NCI-H82 treated with DMSO at 0.1 percent for 48 hours (cell line): ENCODE measurements around the gene BRD3OS.

Experiments used
- DNase-seq: peaks from one replicate; lab custom pipeline; 2025; ENCODE audit not compliant: unreplicated experiment; lab: John Stamatoyannopoulos, UW

Gene BRD3OS

DNA sequence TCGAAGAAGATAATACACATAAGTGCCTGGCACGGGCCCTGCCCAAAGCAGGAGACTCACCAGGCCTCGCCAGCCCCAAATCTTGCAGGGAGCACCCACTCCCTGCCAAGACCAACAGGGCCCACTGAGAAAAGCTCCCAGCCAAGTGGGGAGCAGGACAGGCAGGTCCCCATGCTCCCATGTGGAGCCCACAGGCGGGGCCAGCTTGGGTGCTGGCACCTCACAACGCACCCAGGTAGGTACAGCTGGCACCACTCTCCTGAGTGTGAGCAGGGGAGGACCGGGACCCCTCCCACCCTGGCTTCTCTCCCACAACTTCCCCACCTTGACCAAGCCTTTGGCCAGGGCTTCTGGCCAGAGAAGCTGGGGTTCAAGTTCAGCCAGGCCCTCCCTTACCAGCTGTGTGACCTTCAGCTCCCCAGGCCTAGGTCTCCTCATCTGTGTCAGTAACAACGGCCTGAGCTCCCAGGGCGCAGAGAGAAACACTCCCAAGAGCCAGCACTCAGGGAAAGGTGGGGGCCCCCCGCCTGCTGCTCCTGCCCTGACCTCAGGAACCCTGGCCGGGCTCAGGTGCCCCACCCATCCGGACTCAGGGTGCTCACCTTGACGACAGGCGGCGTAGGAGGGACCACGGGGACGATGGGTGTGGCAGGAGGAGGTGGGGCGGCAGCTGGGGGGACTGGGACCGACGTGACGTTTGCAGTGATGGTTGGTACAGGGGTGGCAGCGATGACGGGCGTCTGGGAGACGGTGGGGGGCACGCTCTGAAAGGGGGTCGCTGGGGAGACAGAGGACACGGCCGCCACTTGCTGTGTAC, 24.7 kb downstream of the BRD3OS start:
- no peak for DNase-seq

DNA sequence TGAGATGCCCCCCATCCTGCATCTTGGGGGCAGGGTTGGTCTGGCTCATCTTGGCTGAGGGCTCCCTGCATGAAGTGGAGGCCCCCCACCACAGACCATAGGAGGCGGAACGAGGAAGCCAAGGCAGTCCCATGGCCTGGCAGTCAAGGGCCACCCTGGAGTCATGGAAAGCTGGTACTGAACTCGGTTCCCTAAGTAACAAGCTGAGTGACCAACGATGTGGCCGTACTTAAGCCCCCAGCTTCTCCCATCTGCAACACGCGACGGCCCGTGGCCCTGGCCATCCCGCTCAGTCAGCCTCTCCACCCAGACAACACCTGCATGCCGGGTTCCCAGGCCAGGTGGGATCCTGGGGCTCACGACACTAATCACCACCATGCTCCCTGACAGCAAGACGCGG, 25.4 kb downstream of the BRD3OS start:
- DNase-seq = no peak

DNA sequence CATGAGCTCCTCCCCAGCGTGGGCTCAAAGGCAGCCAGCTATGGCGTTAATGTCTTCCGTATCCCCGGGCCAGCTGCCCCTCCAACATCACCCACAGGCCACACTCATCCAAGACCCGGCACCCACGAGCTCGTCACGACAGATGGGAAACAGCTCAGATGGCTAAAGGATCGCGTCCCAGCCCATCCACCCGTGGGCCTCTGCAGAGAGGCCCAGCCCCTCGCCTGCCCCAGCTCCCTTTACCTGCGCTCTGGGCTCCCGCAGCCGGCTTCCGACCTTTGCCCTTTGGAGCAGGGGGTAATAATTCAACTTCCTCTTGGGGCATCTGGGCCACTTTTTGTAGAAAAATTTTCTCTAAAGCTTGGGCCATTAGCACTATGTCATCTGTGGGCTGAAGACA, 26.0 kb downstream of the BRD3OS start:
- DNase-seq = no peak

DNA sequence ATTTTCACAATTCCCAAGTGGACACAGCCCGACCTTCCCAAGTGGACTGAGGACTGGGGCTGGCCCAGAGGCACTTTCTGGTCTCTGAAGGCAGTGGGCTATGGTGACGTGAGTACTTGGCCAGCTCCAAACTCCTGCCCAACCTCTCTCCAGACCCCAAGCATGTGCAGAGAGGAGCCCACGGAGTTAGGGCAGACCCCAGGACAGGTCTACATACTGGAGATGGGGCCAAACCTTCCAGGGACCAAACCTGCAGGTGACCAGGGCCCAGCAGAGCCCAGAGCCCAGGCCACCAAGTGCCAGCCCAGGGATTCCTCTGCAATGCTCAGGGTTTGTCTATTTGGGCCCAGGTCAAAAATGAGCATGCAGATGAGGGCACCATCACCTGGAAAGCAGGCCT, 27.2 kb downstream of the BRD3OS start:
- no peak for DNase-seq

DNA sequence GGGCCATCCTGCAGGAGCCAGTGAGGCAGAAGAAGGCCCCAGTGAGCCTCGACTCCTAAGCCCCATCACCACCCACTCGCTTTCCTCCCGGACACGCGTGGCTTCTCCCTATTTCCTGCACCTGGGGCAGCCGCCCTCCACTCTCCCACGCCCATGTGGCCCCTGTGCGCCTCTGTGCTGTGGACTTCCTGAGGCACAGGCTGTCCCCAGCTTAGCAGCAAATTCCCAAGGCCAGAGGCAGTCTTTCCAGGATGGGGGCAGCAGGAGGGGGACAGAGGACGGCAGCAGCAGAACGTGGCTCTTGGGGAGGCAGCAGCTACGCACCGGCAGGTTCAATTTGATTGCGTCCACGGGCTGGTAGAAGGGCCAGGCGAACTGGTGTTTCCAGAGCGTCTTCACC, 27.7 kb downstream of the BRD3OS start:
- DNase-seq = no peak

DNA sequence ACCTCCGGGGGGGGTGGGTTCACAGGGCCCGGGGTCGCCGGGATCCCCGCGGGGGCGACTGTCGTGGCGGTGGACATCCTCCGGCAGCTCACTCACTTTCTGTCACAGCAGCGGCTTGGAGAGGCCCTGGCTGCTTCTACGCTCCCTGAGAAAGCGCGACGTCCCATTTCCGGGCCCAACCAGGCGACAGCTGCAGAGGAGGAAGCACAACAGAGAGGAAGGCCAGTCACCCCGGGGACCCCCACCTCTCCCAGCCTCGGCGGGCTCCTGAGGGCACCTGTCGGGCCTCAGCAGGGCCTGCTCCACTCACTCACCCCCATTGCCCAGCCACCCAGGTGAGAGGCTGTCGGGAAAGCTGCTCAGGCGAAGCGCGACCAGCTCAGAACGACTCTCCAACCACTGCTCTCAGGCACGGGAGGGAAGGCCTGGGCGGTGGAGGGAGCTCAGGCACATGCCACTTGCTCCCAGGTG, 28.2 kb downstream of the BRD3OS start:
- DNase-seq = no peak

DNA sequence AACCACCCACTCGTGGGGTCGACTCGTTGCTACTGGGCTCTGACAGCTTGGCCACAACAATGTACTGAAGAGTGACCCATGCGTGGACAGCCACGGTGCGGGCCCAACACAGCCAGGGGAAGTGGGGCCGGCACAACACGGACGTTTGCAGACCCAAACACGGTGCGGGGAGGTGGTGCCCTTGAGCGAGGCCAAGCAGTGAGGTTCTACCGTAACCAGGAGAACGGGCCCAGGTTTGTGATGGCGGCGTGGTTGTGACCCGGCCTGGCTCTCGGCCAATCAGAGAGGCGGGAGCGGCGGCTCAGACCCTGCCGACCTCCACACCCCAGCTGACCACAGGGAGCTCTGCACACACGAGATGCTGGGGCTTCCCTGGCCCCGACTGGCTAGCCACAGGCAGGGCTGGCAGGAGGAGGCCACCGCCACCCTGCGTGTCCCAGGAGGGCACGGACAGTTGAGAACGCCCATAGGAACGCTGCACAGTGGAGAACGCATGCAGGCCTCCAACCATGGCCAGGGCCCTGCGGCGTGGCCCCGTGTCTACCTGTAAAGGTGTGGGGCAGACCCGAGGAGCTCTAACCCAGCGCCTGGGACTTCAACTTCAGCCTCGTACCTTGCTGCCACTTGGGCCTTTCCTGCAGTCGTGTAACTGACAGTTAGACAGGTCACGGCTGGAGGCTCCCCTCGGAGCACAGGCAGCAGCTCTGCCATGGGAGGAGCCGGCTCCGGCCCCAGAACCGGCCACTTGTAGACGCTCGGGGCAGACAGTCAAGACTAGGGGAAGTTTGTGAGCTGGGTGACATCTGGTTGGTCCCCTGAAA, 28.9 kb downstream of the BRD3OS start:
- no peak for DNase-seq

DNA sequence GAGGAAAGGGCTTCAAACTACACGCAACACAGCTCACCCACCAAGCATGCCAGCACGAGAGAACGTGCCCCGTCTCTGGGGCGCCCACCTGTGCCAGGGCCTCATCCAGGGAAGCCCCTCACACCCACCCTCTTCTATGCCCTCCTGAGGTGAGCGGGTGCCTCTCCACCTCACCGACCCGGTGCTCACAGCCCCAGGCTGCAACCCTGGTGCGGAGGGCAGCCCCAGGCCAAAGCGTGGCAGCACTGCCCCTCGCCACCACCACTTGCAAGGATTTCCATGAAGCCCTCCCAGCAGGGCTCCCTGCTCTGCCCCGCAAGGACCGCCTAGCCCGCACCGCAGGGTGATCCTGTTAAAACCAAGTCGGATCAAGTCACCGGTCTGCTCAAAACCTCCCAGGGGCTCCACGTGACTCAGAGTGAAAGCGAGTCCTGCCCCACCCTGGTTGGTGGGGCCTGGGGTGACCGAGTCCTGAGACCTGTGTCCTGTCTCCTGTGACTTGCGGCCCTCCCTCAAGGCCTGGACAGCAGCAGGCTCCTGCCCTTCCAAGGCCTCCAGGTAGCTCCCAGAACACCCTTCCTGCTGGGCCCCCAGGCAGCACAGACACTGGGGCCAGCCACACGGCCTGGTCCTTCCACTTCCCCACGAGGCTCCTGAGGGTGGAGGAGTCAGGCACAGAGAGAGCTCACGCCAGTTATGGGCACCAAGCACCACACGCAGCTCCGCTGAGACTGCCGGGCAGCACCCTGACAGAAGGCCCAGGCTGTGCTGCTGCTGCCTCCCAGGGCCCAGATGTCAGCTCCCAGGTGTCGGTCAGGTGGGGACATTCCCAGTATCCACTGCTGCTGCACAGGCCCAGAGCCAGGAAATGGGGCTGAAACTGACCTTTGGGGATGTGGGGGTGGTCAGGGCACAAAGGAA, 29.9 kb downstream of the BRD3OS start:
- DNase-seq = no peak

DNA sequence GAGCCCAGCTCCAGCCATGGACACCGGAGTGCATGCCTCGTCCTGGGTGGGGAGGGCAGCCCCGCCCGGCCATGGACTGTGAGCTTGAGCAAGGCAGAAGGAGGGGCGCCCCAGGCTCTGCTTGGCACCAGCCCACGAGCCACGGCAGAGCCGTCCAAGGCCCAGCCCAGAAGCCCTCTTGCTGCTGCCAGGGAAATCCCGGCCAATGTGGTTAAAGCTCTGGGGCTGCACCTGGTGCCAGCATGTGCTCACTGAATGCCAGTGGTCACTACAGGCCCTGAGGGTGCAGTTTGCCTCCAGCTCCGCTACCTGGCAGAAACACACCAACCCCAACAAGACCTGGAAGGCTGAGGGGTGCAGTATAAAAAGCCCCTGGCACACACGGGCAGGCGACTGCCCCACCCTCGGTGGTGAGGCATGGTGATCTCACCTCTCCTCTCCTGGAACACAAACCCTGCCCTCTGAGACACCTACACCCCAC, 30.7 kb downstream of the BRD3OS start:
- no peak for DNase-seq

DNA sequence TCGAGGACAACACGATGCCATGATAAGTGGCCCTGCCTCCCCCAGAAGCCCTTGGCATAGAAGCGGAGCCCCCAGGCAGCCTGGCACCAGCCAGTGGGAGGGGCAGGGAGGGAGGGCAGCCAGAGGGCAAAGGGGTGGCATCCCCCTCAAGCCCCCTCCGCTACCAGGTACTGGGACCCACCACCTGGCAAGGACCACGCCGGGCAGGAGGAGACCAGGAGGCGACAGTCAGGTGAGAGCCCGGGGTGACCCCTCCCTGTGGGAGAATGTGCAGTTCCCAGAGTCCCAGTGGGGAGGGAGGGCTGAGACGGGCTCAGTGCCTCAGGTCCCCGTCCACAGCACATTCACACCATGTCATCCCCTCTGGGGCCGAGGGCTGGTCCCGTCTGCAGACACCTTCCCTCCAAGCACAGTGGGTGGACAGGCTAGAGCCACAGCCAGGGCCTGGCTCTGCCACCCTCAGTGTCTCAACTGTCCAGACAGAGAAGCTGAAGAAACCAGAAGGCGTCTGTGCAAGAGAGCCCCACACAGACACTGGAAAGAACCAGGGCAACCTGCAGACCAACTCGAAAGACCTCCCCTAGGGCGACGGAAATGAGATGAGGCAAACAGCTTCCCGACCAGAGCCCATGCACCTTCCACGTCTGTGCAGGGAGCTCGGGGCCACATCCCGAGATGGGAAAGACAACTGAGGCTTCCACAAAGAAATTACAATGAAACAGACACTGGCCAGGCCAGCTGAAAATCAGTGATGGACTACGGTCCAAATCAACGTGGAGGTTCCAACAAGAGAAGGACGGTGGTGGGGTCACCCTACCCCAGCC, 31.4 kb downstream of the BRD3OS start:
- no peak for DNase-seq

DNA sequence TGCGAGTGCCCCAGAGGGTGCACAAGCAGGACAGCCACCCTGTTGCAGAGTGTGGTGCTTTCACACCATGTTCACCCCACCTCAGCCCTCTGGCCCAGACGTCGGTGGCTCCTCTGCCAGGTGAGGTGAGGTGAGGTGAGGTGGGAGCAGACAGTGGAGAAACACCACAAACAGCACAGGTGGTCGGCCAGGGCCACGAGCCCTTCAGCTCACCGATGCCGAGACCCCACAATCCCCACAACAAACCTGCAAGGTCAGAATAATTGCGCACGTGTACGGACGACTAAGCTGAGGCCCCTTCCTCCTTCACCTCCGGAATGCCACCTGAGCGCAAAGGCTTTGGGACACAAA, 32.0 kb downstream of the BRD3OS start:
- DNase-seq = no peak

DNA sequence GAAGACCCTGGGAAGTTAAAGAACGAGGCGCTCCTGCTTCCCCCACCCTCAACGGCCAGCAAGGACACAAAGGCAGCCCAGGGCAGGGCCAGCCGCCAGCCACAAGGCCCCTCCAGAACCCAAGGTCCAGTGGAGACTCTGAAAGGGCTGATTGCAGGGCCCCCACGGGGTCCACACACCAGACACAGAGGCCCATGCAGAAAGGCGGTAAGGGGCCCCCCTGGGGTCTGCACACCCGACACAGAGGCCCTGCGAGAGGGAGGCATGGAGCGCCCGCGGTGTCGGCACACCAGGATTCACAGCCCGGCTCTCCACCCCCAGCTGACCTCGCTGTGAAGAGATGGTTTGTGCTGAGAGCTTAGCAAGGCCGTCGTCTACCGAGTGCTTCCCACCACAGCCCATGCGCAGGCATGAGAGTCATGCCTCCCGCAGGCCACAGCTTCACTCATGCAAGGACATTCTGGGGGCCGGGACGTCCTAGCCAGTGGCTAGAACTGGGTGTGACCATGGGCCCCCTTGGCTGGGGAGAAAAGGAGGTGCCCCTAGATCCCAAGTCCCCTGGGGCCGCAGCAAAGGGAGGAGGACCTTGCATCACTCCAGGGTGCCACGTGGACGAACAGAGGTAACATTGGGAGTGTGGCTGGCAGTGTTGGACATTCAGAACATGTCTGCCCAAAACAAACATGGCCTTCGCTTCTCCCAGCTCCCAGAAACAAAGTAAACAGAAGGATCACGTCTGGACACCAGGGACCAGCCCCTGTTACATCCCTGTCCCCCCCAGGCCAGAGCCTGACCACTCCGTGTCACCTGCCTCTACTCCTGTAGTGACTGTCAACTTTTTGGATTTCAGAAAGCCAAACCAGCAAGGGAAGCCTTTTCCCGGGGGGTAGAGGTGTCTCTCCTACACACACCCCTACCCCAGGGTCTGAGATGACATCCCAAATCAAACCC, 32.7 kb downstream of the BRD3OS start:
- no peak for DNase-seq

DNA sequence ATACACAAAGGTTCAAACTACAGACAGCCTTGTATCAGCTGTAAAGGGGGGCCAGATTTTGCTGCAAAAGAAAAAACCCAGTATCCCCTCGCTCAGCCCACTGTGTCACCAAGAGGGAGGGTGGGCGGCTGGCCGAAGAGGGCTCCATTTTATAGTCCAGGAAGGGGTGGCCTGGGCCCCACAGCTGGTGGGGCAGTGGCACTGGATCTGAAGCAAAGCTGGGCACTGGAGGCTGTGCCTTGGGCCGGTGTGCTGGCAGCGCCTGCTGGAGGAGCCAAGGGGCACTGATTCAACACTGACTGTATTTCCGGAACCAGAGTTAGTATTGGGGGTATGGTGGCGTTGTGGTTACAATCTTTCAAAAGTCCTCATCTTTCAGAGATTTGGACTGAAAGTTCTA, 33.4 kb downstream of the BRD3OS start:
- no peak for DNase-seq

DNA sequence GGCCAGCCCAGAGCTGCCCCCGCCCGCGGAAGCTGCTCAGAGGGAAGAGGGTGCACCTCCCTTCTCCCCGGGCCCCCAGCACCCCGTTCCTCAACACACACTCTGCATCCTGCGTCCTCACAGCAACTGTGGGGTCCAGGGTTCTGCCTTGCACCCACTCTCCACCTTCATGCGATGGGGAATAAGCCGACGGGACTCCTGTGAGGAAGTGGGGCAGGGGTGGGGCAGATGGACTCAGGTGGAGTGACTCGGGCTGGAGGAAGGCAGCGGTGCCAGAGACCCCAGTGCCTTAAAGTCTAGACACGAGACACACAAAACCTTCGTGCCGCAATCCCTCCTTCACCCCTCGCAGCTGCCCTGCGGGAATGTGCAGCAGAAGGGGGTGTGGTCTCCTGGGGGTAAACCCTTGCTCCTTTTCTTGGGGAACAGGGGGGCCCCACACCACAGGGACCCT, 33.9 kb downstream of the BRD3OS start:
- DNase-seq = no peak

DNA sequence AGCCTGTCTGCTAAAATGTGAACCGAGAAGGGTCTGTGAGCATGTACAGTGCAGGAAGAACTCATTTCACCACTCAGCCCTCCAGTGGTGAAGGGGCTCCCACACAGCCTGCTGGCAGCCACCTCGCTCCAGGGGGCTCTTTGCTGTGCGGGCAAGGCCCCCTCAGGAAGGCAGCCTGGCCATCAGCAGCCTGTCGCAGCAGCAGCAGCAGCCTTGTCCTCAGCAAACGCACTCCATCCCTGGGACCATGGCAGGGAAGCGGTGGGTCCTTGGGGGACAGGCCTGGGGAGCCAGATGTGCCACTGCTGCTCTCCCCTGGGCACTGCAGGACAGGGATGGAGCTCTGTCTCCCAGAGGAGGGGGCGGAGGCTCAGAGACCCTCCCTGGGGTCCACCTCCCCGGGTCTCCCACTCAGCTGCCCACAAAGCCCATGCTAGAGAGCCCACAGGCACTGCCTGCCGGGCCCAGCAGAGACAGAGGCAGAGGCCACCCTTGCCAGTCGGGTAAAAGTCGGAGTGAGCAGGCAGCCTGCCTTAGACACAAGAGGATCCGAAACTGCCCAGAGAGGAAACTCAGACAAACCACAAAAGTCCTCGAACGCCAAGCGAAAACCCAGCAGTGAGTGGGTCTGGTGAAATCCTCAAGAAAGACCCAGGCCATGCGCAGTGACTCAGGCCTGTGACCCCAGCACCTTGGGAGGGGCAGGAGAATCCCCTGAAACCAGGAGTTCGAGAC, 34.5 kb downstream of the BRD3OS start:
- DNase-seq = no peak

DNA sequence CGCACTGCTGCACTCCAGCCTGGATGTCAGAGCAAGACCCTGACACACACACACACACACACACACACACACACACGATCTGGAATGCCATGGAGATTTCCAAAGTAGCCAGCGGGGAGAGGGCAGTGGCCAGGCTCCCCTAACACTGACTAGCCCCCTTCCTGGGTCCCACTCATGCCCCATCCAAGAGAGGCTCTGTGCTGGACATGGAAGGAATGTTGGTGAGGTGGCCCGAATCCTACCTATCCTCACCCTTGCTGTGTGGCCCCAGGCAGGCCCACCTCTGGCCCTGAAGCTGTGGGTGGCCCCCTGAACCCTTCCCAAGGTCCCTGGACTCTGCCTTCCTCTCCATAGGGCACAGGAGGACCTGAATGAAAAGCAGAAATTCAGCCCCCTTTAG, 35.3 kb downstream of the BRD3OS start:
- no peak for DNase-seq

DNA sequence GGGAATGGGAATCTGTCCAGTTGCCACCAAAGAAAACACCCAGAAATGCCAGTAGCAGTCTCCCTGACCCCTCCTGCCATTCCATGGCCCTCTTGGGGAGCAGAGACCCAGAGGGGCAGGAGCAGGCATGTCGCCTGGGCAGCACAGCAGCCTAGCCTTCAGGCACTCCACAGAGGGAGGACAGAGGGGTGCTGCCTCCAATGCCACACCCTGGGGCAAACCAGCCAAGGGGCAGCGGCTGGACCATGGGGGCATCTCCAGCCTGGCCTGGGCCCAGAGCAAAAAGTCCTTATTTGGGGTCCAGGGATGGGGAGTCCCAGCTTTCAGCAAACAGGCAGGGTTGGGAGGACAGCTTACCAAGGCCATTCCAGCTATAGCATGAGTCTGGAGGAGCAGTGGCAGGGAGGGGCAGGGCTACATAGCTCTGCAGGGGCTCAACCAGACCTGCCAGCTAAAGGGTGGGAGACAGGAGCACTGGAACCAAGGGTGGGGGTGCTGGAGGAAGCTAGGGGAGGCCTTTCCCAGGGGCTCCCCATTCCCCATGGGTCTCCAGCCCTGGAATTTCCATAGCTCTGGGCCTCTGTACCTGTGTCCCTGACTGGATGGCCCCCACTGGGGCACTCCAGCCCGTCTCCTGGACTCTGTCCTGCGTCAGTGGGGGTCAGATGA, 35.9 kb downstream of the BRD3OS start:
- DNase-seq = no peak
